Head of caudate nucleus (tissue), 42 donors: ENCODE results near the gene SH3TC1.

Source experiments
- DNase-seq, 42 donors: peaks; one replicate each; pipeline versions ENCODE4 v3.0.0 to v3.0.0-alpha.2; 2020 to 2021; ENCODE audit warnings: mixed read lengths in 7 of 42
- intact Hi-C: fragments of 100-400 bp; cut with DNase I; formaldehyde crosslinking; loops from one replicate; pipeline ENCODE4 v1.15.0; 2022

Gene SH3TC1

DNA sequence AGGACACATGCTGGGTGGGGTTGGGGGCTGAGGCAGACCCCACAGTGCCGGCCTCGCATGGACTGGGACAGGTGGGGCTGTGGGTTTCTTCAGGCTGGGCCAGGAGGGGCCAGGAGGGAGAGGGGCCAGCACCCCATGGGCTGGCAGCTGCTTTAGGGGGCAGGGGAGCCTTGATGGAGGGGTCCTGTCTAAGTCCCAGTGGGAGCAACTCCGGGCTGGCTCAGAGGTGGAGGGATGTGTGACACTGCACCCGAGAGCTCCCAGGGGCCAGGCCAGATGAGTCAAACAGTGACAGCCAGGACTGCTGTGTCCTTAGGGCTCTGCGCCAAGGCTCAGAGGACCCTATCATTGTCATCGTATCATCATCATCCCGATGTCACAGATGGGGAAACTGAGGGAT is 36.1 kb upstream of the SH3TC1 start:
- intact Hi-C loops, result no loop called here
- no peak for DNase-seq

DNA sequence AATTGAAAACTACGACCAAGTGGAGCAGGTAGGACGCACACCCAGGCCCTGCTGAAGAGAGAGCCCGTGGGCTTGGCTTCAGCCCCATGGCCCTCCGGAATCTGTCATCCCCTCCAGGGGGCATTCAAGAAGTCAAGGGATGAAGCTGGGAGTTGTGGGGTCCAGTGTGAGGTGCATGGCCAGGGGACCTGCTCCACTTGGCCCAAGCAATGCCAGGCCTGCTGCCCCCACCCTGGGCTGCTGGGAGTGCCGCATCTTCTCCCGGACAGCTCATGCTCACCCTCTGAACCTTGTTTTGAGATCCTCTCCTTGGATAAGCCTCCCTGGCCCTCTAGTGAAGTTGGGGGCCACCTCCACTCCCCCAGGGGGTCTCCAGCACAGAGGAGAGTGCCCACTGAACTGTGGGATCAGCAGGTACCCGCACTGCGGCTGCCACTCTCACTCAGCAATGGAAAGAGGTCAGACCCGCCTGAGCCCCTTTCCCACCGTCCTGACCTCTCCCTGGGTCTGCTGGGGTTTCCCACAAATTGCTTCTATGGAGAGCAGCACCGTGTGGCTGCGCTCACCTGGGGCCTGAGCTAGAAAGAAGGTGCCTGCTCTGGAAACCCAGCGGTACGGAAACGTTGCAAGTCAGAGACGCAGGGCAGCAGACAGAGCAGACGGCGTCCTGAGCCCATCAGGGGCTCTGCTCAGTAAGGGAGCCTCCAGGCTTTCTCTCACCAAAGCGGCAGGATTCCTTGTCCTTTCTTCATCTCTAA is 35.5 kb upstream of the SH3TC1 start:
- intact Hi-C loops, result no loop called here
- no peak for DNase-seq

DNA sequence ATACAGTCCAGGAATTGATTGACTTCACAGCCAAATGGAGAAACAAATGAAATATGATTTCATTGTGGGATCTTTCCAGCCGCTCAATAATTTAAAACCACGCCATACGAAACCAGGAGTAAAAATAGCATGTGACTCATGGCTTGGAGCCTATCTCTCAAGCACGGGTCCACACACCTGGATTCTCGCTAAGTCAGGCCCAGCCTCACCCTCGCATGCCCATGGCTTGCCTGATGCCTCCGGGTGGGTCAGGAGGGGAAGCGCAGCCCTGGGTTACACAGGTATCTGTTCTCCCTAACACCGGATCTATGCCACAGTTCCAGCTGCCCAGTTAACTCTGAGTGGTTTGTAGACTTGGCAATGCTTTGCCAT is 34.9 kb upstream of the SH3TC1 start:
- intact Hi-C loops, result no loop called here
- no peak for DNase-seq

DNA sequence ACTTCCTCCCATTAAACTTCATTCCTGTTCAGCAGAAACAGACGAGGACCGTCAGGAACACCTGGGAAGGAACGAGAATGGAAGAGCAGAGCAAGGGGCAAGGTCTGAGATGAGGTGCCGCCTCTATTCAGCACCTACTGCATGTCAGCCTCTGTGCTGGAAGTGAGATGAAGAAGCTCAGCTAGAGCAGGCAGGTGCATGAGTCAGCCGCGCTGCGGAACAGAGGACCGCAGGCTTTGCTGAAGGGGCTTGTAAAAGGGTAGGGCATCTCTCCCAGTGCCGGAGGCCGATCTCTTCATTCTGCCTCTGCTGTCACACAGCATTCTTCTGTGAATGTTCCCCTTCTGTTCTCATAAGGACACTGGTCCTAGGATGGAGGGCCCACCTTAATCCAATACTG is 34.4 kb upstream of the SH3TC1 start:
- DNase-seq, result peak in 11 of 42 donors; percentile 22 to 65 (median 48)
- intact Hi-C loops, result no loop called here

DNA sequence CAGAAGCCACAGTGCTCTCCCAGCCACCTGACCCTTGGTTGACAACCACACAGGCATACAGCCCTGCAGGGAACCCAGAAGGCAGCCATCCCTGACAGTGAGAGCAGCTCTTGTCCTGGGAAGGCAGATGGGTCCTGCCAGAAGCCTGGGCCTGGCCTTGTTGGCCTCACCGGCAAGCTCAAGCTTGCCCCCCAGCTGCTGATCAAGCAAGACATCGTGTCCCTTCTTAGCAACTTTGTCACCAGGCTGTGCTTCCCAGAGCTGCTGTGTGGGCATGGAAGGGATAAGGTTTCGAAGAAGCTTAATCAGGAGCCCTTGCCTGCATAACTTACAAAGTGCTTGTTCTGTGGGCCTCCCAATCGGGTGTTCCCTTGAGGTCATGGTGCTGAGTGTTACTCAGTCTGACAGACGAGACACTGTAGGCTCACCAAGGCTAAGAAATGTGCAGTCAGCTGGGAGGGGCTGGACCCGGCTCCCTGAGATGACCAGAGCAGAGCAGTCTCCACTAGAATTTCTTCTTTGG is 33.7 kb upstream of the SH3TC1 start:
- DNase-seq, result peak in 4 of 42 donors; percentile 18 to 51 (median 26)
- intact Hi-C loops, result no loop called here

DNA sequence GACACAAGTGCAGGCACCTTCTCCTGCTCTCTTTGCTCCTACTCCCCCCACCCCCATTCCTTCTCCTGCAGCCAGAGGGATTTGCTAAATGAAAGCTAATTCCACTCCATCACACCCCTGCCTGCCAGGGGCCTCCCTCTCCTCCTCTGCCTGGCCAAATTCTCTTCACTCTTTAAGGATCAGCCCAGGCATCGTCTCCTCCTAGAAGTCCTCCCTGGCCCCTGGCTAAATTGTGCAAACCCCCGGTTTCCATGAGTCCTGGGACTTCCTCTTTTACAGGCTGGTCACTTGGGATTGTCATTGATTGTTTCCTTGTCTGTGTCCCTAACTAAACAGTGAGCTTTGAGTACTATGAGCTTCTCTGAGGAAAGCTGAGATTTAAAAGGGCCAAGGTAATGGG is 31.8 kb upstream of the SH3TC1 start:
- intact Hi-C loops, result no loop called here
- no peak for DNase-seq

DNA sequence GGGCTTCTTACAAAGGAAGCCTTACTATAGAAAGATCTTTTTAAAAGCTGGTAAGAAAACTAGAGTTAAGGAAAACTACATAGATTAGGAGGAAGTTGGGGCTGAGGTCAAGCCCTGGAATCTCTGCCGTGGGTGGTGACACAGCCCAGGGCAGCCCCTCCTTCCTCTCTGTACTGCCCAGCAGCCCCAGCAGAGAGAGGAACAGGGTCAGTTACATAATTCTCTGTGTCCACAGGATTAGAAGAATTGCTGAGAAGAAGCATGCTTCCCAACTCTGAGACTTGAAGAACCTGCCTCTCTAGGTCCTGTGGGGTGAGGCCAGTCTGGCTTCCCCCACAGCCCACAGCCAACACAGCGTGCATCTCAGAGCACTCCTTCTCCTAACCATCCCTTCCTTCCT is 31.3 kb upstream of the SH3TC1 start:
- DNase-seq, result peak in 3 of 42 donors; percentile 21 to 31 (median 29)
- intact Hi-C loops, result no loop called here

DNA sequence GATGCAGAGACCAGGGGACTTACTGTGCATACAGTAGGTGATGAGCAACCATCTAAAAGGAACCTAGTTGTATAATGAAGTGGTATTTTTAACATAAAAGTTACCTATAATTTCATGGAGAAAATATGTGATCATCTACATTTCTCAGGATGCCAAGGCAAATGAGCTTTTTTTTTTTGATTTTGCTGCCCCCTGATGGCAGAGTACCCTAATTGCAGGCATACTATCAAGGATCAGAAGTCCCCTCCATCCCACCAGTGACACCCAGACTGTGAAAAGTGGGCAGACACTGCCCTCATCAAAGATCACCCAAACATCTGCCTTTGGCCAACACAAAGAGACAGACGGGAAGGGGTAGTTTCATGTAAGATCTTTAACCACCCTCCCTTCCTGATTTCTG is 30.9 kb upstream of the SH3TC1 start:
- intact Hi-C loops, result no loop called here
- DNase-seq, result no peak

DNA sequence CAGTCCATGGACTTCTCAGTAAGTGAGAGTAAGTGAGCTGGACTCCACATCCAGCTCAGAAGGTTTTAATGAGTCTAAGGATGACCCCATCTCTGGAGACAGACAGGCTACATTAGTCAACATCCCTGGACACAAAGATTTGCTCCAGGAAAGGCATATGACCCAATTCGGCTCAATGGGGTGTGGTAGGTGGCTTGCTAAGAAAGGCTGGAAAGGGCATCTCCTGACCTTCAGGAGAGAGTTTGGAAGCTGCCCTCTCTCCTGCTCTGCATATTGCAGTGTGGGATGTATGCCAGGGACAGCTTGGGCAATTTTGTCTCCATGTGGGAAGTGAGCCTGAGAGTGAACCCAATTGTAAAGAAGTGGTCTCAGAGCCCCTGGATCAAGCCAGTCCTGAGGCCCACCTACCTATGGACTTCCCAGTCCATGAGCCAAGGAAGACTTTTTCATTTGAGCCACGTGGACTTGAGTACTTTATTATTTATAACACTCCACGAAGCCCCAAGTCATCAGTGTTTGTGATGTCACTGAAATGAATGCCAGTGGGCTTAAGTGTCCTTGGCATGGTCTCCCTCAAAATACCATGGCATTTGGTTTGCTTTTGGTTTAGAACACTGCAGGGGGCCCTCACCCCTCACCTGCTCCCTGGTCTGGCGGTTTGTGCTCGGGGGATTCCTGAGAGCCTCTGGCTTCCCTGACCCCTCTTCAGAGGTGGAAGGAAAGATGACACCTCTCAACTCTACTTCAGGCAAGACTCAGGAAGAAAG is 30.1 kb upstream of the SH3TC1 start:
- intact Hi-C loops, result no loop called here
- no peak for DNase-seq

DNA sequence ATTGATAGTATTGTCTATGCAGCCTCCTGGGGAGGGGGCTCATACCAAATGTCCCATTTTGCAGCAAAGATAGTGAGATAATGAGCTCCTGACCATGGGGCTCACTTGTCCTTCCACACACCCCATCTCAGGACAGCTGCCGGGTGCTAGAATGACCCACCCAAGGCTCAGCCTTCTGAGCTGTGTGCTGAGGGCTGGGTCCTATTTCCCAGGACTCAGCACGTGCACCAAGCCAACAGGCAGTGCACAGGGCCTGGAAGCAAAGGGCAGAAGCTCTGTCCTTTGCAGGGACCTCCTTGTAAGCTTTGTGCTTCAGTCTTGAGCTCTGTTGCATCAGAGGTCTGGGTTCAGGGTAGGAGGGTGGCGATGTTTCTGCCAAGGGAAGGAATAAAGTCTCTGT is 29.3 kb upstream of the SH3TC1 start:
- intact Hi-C loops, result no loop called here
- DNase-seq, result no peak

DNA sequence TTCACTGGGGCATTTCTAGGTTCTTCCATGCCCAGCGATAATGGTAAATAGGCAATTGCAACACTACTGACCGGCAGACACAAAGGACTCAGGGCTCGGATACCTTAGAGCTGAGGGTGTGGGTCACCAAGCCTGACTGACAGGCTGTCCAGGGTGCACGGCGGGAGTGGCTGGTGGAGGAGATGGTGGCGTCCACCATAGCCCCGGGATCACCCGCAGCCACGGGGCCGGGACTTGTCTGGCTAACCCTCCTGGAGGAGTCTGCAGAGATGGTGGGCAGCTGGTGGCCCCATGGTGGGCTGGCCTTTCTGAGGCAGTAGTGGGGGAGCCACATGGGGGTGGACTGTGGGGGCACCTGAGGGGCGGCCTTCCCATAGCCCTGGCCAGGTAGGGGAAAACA is 28.7 kb upstream of the SH3TC1 start:
- DNase-seq, result no peak
- intact Hi-C loops, result no loop called here

DNA sequence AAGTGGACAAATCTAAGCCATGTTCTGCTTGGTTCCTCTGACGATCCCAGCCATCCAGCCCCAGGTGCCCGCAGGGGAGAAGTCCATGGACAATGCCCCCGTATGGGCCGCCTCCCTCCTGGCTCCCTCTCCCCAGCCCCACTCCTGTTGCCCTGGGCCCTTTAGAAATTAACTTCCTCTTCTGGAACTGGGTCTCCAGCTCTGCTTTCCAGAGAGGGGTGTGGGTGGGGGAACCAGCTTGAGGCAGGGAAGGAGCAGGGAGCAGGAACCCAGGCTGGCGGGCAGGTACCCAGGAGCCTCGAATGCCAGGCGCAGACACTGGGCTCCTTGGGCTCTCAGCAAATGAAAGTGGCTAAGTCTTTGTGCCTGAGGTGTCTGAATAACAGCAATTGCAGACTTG is 27.8 kb upstream of the SH3TC1 start:
- DNase-seq, result no peak
- intact Hi-C loops, result no loop called here

DNA sequence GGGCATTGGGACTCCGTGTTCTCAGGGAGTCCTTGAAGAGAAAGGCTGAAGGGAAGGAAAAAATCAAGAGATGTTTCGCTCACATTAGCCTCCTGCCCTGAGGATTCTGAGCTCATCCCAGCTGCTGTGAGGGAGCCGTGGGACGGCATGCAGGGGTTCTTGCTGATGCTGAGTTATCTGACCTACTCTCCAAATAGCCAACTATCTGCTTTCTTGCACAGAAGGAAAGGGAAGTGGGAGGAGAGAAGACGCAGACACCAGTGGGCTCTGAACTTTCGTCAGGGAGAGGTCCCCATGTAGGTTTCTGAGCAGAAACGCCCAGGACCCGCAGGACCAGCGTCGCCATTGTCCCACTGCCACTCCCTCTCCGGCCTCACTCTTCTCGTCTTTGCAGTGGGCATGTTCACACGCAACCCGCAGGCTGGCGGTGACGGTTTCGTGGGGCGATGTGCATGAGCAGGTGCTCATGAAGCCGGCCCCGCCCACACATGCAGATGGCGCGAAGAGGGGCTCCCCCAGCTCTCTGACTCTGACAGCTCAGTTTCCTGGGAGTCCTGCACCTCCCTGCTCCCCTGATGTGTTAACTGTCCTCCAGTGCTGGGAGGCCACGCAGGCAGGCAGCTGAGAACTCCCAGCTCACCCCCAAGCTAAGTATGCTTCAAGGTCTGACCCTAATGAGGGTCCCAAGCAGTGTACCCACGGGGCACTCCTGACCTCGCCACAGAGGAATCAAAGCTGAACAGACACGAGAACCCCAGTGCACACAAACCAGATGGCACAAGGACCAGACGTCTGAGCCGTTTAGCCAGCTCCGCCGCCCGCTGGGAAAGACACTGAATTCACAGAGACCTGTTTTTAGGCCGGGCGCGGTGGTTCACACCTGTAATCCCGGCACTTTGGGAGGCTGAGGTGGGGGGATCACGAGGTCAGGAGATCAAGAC is 26.8 kb upstream of the SH3TC1 start:
- DNase-seq, result no peak
- intact Hi-C loops, result no loop called here

DNA sequence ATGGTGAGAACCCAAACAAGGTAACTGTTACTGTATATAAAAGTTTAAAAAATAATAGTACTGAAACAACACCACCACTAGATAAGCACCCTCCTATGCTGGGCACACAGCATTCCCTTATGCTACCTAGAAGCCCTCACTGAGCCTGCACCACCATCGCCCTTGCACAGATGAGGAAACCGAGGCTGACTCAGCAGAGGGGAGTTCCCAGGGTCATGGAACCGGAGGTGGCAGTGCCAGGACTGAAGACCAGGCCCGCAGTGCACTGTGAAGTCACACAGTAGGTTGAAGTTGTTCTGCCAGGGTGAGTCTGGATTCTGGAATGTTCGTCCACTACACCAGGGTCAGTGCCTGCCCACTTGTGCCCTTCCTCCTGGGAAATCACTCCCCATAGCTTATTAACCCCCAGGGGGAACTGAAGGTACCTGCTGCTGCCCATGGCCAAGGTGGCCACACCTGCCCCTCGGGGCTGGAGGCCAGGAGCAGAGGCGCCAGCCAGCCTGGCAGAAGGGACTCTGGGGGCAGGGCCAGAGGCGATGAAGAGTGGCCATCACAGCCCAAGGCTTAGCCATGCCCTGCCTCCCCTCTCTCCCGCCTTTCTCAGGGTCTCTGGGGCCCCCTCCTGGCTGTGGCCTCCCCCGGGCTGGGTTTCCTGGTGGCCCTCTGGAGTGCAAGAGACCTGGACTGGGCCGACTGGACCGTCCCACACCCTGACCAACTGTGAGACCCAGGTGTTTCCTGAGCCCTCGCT is 25.4 kb upstream of the SH3TC1 start:
- intact Hi-C loops, result no loop called here
- DNase-seq, result no peak

DNA sequence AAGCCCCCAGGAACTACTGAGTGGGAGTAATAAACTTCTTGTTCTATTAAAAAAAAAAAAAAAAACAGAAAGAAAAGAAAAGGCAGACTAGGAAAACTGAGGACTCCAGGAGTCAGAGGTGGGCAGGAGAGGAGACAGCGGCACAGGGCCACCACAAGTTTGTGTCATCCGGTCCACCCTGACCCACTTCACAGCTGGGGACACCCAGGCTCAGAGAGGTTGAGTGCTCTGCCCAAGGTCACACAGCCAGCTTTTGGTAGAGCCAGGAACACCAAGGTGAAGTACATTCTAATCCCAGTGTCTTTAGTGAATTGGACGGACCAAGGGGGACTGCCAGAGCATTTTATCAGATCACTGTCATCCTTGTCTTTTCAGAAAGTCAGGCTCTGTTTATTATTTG is 24.1 kb upstream of the SH3TC1 start:
- intact Hi-C loops, result no loop called here
- no peak for DNase-seq

DNA sequence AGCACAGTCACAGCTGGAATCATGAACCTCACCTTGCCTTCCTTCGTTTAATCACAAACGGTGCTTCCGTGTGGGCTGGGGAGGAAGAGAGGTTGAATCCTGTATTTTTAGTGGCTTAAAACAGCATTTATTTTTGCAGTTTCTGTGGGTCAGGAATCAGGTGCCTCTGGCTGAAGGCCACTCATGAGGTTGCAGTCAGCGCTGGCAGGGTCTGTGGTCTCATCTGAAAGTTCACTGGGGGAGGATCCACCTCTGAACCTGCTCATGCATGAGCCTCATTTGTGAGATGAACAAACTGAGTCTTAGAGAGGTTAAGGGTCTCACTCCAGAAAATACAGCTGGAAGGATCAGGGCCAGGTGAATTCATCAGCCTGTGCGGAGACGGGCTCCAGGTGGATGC is 23.4 kb upstream of the SH3TC1 start:
- DNase-seq, result no peak
- intact Hi-C loops, result no loop called here

DNA sequence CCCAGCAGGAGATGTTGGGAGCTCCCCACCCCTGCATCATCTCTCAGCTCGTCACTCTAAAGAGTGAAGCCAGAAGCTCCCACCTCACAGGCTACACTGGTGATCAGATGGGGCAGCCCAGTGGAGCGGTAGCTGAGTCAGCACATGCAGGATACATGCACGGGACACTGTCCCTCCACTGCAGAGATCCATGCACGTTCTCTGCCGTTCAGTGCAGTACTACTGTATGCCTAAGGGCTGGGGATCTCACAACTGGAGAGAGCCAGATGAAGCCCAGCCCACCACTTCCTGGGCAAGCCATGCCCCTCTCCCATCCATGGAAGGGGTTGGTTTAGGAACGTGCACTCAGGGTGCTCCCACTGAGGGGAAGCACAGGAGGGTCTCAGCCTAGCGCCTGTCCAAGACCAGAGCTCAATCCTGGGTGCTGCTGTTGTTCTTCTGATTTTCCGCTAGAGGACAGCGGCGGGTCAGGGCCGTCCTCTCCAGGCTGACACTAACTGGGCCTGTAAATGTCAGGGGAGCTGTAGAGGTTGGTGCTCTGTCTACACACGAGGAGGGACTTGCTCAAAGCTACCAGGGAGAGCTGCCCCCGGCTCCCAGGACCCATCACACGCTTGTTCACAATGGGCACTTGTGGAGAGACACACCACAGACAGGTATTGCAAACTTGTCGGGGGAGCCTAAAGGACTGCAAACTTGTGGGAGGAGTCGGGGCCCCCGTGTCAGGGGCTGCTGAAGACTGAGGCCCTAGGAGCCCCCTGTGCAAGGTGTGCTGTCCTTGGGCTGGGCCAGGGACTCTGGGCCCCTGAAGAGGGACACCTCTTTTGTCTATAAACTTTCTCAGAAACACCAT is 22.3 kb upstream of the SH3TC1 start:
- intact Hi-C loops, result no loop called here
- DNase-seq, result peak in 12 of 42 donors; percentile 31 to 64 (median 46)

DNA sequence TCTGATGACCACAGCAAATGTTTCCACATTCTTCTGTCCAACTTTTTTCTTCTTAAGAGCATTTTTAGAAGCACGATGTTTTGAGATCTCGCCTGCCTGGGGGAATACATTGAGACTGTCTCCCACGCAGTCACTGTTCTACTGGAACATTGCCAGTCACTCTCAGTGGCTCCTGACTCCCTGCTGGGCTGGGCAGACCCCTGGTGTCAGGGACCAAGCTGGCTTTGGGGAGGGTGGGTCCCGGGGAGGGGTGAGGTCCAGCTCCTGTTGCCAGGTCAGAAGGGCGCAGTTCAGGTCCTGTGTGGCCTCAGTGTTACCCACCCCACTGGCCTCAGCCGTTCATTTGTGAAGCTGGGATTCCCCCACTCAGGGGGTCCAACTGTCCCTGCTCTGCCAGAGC is 21.5 kb upstream of the SH3TC1 start:
- intact Hi-C loops, result no loop called here
- peak in 2 of 42 donors; percentile 24 to 36 for DNase-seq
